ENCODE results near the gene HNRNPC. TPM values are rescaled to one million over a fixed set of nuclear protein-coding genes. Genes with fewer than 3 reads are reported as not detected.
"Not testable (repeated sequence)": the region's sequence is repeated elsewhere in the genome, so short reads cannot be mapped to it uniquely, and the experiment has no call there.

The HNRNPC gene
- total RNA-seq, 3 donors from 2014 or later = 386 to 760 (median 480) TPM

GRCh38 chr14:21219561-21220111 lies 49.6 kb downstream of the HNRNPC start:
- Histone ChIP-seq H3K4me1 (no peaks in the 10 kb centered on the region), H3K27ac (no peak overlapping the region)

DNA sequence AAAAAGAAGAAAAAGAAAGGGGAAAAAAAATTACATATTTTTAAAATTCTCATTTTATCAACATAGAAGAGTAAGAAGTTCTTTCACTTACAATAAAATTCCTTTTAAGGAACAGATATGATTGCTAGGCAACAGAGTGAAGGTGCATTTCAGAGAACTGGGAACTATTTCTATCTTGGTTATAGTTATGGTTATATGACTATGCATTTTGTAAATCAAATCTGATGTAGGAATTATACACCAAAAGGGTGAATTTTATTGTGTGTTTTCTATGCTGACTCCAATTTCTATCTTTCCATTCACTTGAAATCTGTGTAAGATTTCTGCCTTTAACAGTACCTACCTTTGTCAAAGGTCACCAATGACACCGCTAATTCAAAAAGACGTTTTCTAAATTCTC lies 50.1 kb downstream of the HNRNPC start:
- intact Hi-C loops (cut with DNase I; ENCODE audit: low total_unique reads) = no loop called here
- no peak for DNase-seq (ENCODE audit: low spot score in 2 of 2)
- TF ChIP-seq, protein P1, sequence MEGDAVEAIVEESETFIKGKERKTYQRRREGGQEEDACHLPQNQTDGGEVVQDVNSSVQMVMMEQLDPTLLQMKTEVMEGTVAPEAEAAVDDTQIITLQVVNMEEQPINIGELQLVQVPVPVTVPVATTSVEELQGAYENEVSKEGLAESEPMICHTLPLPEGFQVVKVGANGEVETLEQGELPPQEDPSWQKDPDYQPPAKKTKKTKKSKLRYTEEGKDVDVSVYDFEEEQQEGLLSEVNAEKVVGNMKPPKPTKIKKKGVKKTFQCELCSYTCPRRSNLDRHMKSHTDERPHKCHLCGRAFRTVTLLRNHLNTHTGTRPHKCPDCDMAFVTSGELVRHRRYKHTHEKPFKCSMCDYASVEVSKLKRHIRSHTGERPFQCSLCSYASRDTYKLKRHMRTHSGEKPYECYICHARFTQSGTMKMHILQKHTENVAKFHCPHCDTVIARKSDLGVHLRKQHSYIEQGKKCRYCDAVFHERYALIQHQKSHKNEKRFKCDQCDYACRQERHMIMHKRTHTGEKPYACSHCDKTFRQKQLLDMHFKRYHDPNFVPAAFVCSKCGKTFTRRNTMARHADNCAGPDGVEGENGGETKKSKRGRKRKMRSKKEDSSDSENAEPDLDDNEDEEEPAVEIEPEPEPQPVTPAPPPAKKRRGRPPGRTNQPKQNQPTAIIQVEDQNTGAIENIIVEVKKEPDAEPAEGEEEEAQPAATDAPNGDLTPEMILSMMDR (IDR thresholded peaks at IDR 0.05) = no peak
- TF ChIP-seq POLR2A (IDR thresholded peaks at IDR 0.05) (no peak), POLR2AphosphoS5 (IDR thresholded peaks at IDR 0.05) (no peak)
- Histone ChIP-seq H3K27ac (no peak overlapping the region), H3K9me3 (no peaks in the 10 kb centered on the region), H3K36me3 (no peaks in the 10 kb centered on the region), H3K4me1 (no peaks in the 10 kb centered on the region), H3K27me3 (no peaks in the 10 kb centered on the region), H3K4me3 (no peak overlapping the region)

More at GRCh38 chr14:21219561-21220111, 49.6 kb downstream of the HNRNPC start:
- TF ChIP-seq POLR2A (IDR thresholded peaks at IDR 0.05) = no peak
- TF ChIP-seq, protein P1 (IDR thresholded peaks at IDR 0.05) = no peak
- intact Hi-C loops (cut with DNase I; ENCODE audit: low total_unique reads) = no loop called here
- Histone ChIP-seq H3K4me3 (no peak overlapping the region), H3K36me3 (no peaks in the 10 kb centered on the region), H3K27me3 (no peaks in the 10 kb centered on the region), H3K9me3 (no peaks in the 10 kb centered on the region)
- no peak for DNase-seq (ENCODE audit: low spot score in 2 of 2)

DNA sequence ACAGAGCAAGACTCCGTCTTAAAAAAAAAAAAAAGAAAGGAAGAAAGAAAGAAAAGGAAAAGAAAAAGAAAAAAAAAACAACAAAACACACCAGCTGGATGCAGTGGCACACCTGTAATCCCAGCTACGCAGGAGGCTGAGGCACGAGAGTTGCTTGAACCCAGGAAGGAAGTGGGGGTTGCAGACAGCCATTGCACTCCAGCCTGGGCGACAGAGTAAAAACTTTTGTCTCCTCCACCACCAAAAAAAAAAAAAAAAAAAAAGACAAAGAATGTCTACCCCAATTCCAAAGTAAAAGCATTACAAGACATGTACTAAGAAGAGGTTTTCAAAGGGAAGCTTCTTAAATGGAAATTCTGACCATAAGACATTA lies 53.4 kb downstream of the HNRNPC start:
- intact Hi-C loops (cut with DNase I; ENCODE audit: low total_unique reads) = no loop called here
- Histone ChIP-seq H3K36me3 (no peaks in the 10 kb centered on the region), H3K9me3 (no peaks in the 10 kb centered on the region)

GRCh38 chr14:21215130-21215878 lies 53.9 kb downstream of the HNRNPC start:
- H3K4me1 ChIP-seq = no peaks in the 10 kb centered on the region
- intact Hi-C loops (cut with DNase I; ENCODE audit: low total_unique reads) = no loop called here

More for the DNA sequence above, 53.4 kb downstream of the HNRNPC start:
- Histone ChIP-seq H3K4me3 (no peak overlapping the region), H3K27me3 (no peaks in the 10 kb centered on the region), H3K27ac (no peak overlapping the region), H3K4me1 (no peaks in the 10 kb centered on the region)
- DNase-seq (ENCODE audit: low spot score in 2 of 2) = no peak
- TF ChIP-seq POLR2A (IDR thresholded peaks at IDR 0.05) = no peak
- TF ChIP-seq, protein P1 (IDR thresholded peaks at IDR 0.05) = no peak
- no peak for TF ChIP-seq POLR2AphosphoS5 (IDR thresholded peaks at IDR 0.05)

GRCh38 chr14:21213652-21214051 lies 55.6 kb downstream of the HNRNPC start:
- no peaks in the 10 kb centered on the region for H3K27me3 ChIP-seq
- intact Hi-C loops (cut with DNase I; ENCODE audit: low total_unique reads) = loop anchor here (2.0 kb wide), 1 partner anchor 53 kb away; no protein-coding TSS in a partner anchor
- peaks cover 3% of the 10 kb centered on the region for H3K36me3 ChIP-seq
- TF ChIP-seq POLR2A (IDR thresholded peaks at IDR 0.05) = no peak
- TF ChIP-seq, protein P1 (IDR thresholded peaks at IDR 0.05) = no peak
- no peak for TF ChIP-seq POLR2AphosphoS5 (IDR thresholded peaks at IDR 0.05)
- no peaks in the 10 kb centered on the region for H3K9me3 ChIP-seq
- no peaks in the 10 kb centered on the region for H3K4me1 ChIP-seq
- no peak overlapping the region for H3K4me3 ChIP-seq
- H3K27ac ChIP-seq = no peak overlapping the region
- no peak for DNase-seq (ENCODE audit: low spot score in 2 of 2)

More at GRCh38 chr14:21215130-21215878, 53.9 kb downstream of the HNRNPC start:
- no peak overlapping the region for H3K27ac ChIP-seq
- no peaks in the 10 kb centered on the region for H3K36me3 ChIP-seq
- TF ChIP-seq POLR2A (IDR thresholded peaks at IDR 0.05) (no peak), POLR2AphosphoS5 (IDR thresholded peaks at IDR 0.05) (no peak)
- TF ChIP-seq, protein P1 (IDR thresholded peaks at IDR 0.05) = no peak
- H3K27me3 ChIP-seq = no peaks in the 10 kb centered on the region
- H3K4me3 ChIP-seq = no peak overlapping the region
- H3K9me3 ChIP-seq = no peaks in the 10 kb centered on the region
- no peak for DNase-seq (ENCODE audit: low spot score in 2 of 2)

GRCh38 chr14:21212824-21213223 lies 56.4 kb downstream of the HNRNPC start:
- DNase-seq (ENCODE audit: low spot score in 2 of 2); H3K36me3 ChIP-seq: not testable (repeated sequence)

More at GRCh38 chr14:21212824-21213223, 56.4 kb downstream of the HNRNPC start:
- intact Hi-C loops (cut with DNase I; ENCODE audit: low total_unique reads) = loop anchor here (2.0 kb wide), 1 partner anchor 54 kb away; no protein-coding TSS in a partner anchor
- H3K4me1 ChIP-seq, H3K9me3 ChIP-seq, H3K4me3 ChIP-seq, H3K27me3 ChIP-seq, H3K27ac ChIP-seq: not testable (repeated sequence)

All from breast epithelium (tissue), 4 donors.